Thymus (tissue), 11 donors: ENCODE data around the gene DHDDS. TPM values are rescaled to one million over a fixed set of nuclear protein-coding genes. Genes with fewer than 3 reads are reported as not detected.

Experiments
- DNase-seq, 9 donors: peaks; one replicate each; pipeline ENCODE4 v3.0.0-alpha.2; 2013; ENCODE audit warnings: low spot score in 9 of 9, low read depth in 6 of 9, missing footprints in 1 of 9
- H3K27ac ChIP-seq, 2 donors: one replicate each; pipeline ENCODE4 v1.5.1; 2013; ENCODE audit warnings: control low read depth in 1 of 2, low read depth in 1 of 2, low read length in 1 of 2, mild to moderate bottlenecking in 1 of 2, moderate library complexity in 1 of 2
- H3K27me3 ChIP-seq, 2 donors: one replicate each; pipeline ENCODE4 v1.5.1; 2013; ENCODE audit warnings: low read length in 1 of 2; ENCODE audit not compliant: control insufficient read depth in 2 of 2, insufficient read depth in 1 of 2
- H3K36me3 ChIP-seq, 2 donors: one replicate each; pipeline ENCODE4 v1.5.1; 2013; ENCODE audit warnings: low read length in 1 of 2, mild to moderate bottlenecking in 1 of 2, moderate library complexity in 1 of 2; ENCODE audit not compliant: control insufficient read depth in 2 of 2, insufficient read depth in 2 of 2
- H3K4me1 ChIP-seq, 2 donors: one replicate each; pipeline ENCODE4 v1.5.1; 2013; ENCODE audit warnings: low read length in 2 of 2; ENCODE audit not compliant: control insufficient read depth in 2 of 2, insufficient read depth in 2 of 2
- H3K4me3 ChIP-seq, 2 donors: one replicate each; pipeline ENCODE4 v1.5.1; 2013; ENCODE audit warnings: low read length in 2 of 2, control low read depth in 1 of 2, mild to moderate bottlenecking in 1 of 2
- H3K9me3 ChIP-seq, 2 donors: one replicate each; pipeline ENCODE4 v1.5.1; 2013; ENCODE audit warnings: low read length in 1 of 2, mild to moderate bottlenecking in 1 of 2; ENCODE audit not compliant: control insufficient read depth in 2 of 2, insufficient read depth in 1 of 2
- WGBS: extraction: QIAGEN DNeasy Blood & Tissue Kit; methylation state at CpG from one replicate; pipeline ENCODE4 v1.1.7; 2013; 5-methylcytosine and 5-hydroxymethylcytosine counted together
- polyA plus RNA-seq: library from polyadenylated mRNA; stranded (reverse); fragments of 200-250 nt; gene quantifications from one replicate; pipeline ENCODE4 v1.2.3, GENCODE V29; 2013
- total RNA-seq: library from RNA; stranded (reverse); fragments of 120-200 nt; gene quantifications from one replicate; pipeline ENCODE4 v1.2.4, GENCODE V29; 2013
- donor health status: healthy.

The DHDDS gene
- total and polyA plus RNA-seq, 2 donors, result 18.4 to 20.3 TPM

DNA sequence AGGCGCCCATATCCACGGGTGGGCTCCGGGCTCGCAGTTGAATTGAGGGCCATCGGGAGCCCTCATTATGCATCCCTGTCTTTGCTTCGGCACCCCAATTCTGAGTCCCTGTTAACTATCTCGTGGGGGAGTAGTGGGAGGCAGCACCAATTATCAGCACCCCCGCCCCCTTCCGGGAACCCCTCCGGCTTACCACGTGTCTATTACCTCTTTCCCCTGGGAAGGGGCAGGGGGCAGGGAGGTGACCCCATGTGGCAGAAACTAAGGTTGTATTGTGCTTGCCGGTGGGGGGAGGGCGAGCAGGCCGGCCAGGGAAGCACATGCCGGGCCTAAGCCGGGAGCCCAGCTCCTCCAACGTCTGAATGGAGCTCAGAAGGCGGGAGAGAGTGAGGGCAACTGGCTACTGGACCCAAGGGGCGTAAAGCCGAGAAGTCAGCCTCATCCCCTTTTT, 20.5 kb upstream of the DHDDS start:
- WGBS, result 15% methylated on average over 20 of the region's 20 CpGs
- DNase-seq, result no peak
- H3K27me3 ChIP-seq, result peaks cover 44 to 81% of the 10 kb centered on the region in 2 donors

DNA sequence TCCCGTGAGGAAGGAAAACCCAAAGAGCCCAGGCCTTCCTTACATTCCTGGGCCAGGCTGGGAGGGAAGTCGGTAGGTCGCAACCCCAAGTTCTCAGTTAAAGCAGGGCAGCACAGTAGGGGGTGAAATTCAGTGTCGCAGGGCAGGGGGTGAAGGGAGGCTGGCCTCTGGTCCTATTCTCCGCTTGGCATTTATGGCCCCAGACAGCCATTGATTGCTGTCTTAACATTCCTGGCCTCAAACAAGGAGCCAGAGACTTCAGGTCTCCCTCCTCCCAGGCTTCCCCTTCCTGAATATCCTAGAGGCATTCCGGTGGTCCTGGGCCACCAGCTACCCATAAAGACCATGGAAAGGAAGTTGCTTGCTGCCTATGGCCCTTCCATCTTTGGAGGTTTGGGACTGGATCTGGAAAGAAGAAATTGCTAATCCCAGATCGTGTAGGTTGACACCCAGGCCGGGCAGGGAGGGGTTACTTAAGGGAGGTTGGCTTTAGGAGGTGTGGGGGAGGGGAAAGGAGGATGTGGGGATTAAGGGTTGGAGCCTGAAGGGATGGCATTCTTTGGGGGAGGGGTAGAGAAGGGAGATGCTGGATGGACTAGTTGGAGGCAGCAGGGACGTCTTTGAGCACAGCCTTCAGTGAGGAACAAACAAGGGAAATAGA, 19.8 kb upstream of the DHDDS start:
- Histone ChIP-seq H3K27ac (no peak overlapping the region), H3K4me3 (no peak overlapping the region), H3K27me3 (peaks cover 44 to 82% of the 10 kb centered on the region in 2 donors), H3K4me1 (peaks cover 10 to 18% of the 10 kb centered on the region in 2 donors), H3K9me3 (peaks cover 0 to 4% of the 10 kb centered on the region in 2 donors), H3K36me3 (no peaks in the 10 kb centered on the region)
- no peak for DNase-seq
- 28% methylated on average over 9 of the region's 9 CpGs for WGBS

More for the DNA sequence above, 20.5 kb upstream of the DHDDS start:
- H3K27ac ChIP-seq, result no peak overlapping the region
- peaks cover 10 to 15% of the 10 kb centered on the region in 2 donors for H3K4me1 ChIP-seq
- no peaks in the 10 kb centered on the region for H3K36me3 ChIP-seq
- peaks cover 0 to 4% of the 10 kb centered on the region in 2 donors for H3K9me3 ChIP-seq
- H3K4me3 ChIP-seq, result no peak overlapping the region

- Histone ChIP-seq H3K27me3 (peaks cover 44 to 82% of the 10 kb centered on the region in 2 donors), H3K27ac (no peak overlapping the region), H3K4me1 (peaks cover 10 to 19% of the 10 kb centered on the region in 2 donors), H3K9me3 (peaks cover 0 to 4% of the 10 kb centered on the region in 2 donors), H3K36me3 (no peaks in the 10 kb centered on the region), H3K4me3 (no peak overlapping the region)
- 10% methylated on average over 1 of the region's 1 CpG for WGBS
- DNase-seq, result no peak
Measured at GRCh38 chr1:26413031-26413430, 19.1 kb upstream of the DHDDS start.

DNA sequence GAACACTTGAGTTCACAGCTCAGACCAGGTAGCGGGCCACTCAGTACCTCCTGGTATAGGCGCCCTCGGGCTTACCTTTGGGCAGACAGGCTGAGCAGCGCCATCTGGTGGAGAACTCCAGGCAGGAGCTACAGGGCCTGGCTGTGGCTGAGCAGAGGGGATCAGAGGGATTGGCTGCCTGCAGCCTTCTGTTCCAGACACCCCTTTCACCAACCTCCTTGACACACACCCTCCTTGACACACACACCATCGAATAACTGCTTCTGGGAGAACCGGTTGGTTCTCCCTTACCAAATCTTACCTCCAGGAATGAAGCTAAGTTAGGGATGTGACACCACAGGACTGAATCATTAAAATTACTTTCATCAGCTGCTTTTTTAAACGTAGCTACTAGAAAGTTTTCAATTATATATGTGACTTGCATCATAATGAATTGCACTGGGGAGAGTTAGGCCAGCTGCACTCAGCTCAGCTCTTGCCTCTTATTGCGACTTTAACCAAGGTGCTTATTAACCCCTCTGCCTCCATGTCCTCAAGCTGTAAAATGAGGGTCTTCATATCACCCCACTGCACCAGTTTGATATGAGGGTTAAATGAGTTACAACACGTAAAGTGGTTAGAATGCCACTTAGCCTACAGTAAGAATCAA, 14.9 kb upstream of the DHDDS start:
- H3K4me3 ChIP-seq, result no peak overlapping the region
- no peak overlapping the region for H3K27ac ChIP-seq
- H3K27me3 ChIP-seq, result peaks cover 12 to 48% of the 10 kb centered on the region in 2 donors
- WGBS, result 37% methylated on average over 9 of the region's 9 CpGs
- no peaks in the 10 kb centered on the region for H3K36me3 ChIP-seq
- peak in 8 of 9 donors; percentile 45 to 87 (median 72) for DNase-seq
- H3K4me1 ChIP-seq, result peaks cover 0 to 10% of the 10 kb centered on the region in 2 donors
- H3K9me3 ChIP-seq, result no peaks in the 10 kb centered on the region

DNA sequence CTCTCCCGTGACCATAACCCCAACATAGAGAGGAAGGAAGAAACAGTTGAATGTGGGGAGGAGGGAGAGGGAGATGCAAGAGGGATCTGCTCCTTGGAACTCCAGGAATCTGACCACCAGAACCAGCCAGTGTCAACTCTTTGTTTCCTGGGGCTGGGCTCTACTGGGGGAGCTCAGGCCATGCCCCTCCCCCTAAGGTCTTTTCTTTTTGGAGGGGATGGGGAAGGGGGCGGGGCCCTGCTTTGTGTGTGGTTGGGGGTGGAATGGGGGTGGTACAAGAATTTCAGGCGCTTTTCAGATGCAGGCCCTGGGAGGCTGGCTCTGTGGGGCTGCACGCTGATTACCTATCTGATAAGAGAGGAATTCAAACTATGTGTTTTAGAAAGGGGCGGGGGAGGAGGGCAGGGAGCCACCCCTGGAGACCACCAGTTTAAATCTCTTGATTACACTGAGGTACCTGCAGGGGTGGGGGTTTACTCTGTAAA, 13.2 kb upstream of the DHDDS start:
- H3K4me3 ChIP-seq, result no peak overlapping the region
- peaks cover 4 to 36% of the 10 kb centered on the region in 2 donors for H3K27me3 ChIP-seq
- H3K27ac ChIP-seq, result no peak overlapping the region
- 74% methylated on average over 5 of the region's 5 CpGs for WGBS
- peaks cover 0 to 10% of the 10 kb centered on the region in 2 donors for H3K4me1 ChIP-seq
- DNase-seq, result no peak
- H3K36me3 ChIP-seq, result no peaks in the 10 kb centered on the region
- H3K9me3 ChIP-seq, result no peaks in the 10 kb centered on the region

DNA sequence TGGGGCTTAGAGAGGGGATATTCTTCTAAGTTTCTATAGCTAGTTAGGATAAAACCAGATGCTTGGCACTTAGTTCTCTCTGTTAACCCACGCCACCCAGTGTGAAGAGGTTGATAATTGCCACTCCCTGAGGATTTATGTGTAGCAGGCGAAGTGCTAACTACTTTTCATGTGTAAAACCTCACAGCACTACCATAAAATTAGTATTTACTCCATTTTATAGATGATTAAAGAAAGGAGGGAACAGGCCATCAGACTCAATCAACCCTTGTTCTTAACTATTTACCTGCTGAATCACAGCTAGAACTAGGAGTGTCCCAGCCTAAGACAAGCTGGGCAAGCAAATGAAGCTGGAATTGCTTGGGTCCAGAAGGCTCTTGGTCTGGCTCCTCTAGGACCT, 12.6 kb upstream of the DHDDS start:
- Histone ChIP-seq H3K4me3 (no peak overlapping the region), H3K36me3 (no peaks in the 10 kb centered on the region), H3K27me3 (peaks cover 4 to 30% of the 10 kb centered on the region in 2 donors), H3K27ac (no peak overlapping the region), H3K9me3 (no peaks in the 10 kb centered on the region), H3K4me1 (peaks cover 0 to 10% of the 10 kb centered on the region in 2 donors)
- DNase-seq, result no peak
- 96% methylated on average over 2 of the region's 2 CpGs for WGBS

- peaks cover 14 to 15% of the 10 kb centered on the region in 2 donors for H3K4me1 ChIP-seq
Measured at GRCh38 chr1:26429721-26430120, 2.4 kb upstream of the DHDDS start.

DNA sequence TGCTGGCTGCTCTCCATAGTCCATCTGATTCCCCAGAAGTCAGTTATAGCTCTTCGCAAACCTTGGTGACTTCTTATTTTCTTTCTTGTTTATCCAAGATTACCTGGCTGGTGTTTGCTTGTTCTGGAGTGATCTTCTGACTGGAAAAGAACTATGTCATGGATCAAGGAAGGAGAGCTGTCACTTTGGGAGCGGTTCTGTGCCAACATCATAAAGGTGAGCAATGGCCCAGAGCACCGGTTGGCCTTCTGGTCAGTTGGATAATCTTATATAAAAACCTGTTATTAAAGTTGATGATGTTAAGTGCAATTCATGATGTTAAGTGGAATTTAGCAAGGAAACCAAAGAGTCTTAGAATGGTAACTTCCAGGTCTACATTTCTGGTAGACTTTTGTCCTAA, 672 bp downstream of the DHDDS start:
- Histone ChIP-seq H3K9me3 (no peaks in the 10 kb centered on the region), H3K4me3 (peak overlapping the region; percentile 68 to 84), H3K27me3 (peaks cover 3 to 12% of the 10 kb centered on the region in 2 donors), H3K36me3 (peaks cover 3 to 18% of the 10 kb centered on the region in 2 donors), H3K4me1 (peaks cover 14 to 15% of the 10 kb centered on the region in 2 donors), H3K27ac (peak overlapping the region in 1 of 2 donors; percentile 38)
- 58% methylated on average over 3 of the region's 3 CpGs for WGBS
- DNase-seq, result no peak

More at GRCh38 chr1:26429721-26430120, 2.4 kb upstream of the DHDDS start:
- no peak for DNase-seq
- Histone ChIP-seq H3K9me3 (no peaks in the 10 kb centered on the region), H3K4me3 (no peak overlapping the region), H3K36me3 (peaks cover 0 to 4% of the 10 kb centered on the region in 2 donors), H3K27me3 (peaks cover 3 to 14% of the 10 kb centered on the region in 2 donors), H3K27ac (no peak overlapping the region)
- 96% methylated on average over 2 of the region's 2 CpGs for WGBS

DNA sequence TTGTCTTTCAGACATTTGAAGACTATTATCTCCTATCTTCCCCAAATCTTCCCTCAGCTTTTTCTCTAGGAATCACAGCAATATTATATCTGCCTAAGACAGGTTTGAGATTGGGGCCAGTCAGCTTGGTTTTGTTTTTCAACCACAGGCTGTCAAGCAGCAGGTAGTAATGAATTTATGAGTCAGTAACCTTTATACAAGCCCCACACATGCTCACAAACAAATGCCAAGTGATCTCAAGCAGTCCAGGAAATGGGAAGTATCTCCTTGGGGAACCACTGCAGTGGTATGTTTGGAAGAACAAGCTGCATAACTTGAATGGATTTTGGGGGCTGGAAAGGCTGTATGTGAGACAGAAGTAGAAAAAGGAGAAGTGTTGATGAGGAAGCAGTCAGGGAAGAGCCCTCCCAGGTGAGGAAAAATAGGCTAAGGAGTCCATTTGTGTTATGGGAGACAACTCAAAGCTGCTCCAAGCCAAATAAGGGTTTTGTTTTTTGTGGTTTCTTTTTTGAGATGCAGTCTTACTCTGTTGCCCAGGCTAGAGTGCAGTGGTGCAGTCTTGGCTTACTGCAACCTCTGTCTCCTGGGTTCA, 2.1 kb downstream of the DHDDS start:
- no peak overlapping the region for H3K4me3 ChIP-seq
- H3K27me3 ChIP-seq, result peaks cover 3 to 12% of the 10 kb centered on the region in 2 donors
- H3K9me3 ChIP-seq, result no peaks in the 10 kb centered on the region
- peaks cover 15 to 30% of the 10 kb centered on the region in 2 donors for H3K36me3 ChIP-seq
- no peak for DNase-seq
- no peak overlapping the region for H3K27ac ChIP-seq
- H3K4me1 ChIP-seq, result peaks cover 14 to 15% of the 10 kb centered on the region in 2 donors
